Adrenal gland (tissue), 5 donors: ENCODE measurements around the gene PRSS12.

Source experiments
- POLR2A ChIP-seq, 2 donors: fragments of 450-650 bp; IDR thresholded peaks; one replicate each; pipeline ENCODE4 v1.6.1; 2017; ENCODE audit warnings: antibody characterized with exemption in 2 of 2, mild to moderate bottlenecking in 2 of 2, moderate library complexity in 1 of 2
- TF ChIP-seq, protein P1 (sequence below), 6 experiments: fragments of 450-650 bp in 4 of 6; fragments of 200-600 bp in 2 of 6; sonication (generic) in 1 of 6; IDR thresholded peaks; 1 replicate in 5 of 6; 2 replicates in 1 of 6; pipeline versions ENCODE4 v1.5.1 to v1.8.0; 2016 to 2021; ENCODE audit warnings: antibody characterized with exemption in 6 of 6, mild to moderate bottlenecking in 2 of 6, moderate library complexity in 1 of 6
- donor health status: DM: no; HTN: no; CAD: no.

- TF ChIP-seq, protein P1, sequence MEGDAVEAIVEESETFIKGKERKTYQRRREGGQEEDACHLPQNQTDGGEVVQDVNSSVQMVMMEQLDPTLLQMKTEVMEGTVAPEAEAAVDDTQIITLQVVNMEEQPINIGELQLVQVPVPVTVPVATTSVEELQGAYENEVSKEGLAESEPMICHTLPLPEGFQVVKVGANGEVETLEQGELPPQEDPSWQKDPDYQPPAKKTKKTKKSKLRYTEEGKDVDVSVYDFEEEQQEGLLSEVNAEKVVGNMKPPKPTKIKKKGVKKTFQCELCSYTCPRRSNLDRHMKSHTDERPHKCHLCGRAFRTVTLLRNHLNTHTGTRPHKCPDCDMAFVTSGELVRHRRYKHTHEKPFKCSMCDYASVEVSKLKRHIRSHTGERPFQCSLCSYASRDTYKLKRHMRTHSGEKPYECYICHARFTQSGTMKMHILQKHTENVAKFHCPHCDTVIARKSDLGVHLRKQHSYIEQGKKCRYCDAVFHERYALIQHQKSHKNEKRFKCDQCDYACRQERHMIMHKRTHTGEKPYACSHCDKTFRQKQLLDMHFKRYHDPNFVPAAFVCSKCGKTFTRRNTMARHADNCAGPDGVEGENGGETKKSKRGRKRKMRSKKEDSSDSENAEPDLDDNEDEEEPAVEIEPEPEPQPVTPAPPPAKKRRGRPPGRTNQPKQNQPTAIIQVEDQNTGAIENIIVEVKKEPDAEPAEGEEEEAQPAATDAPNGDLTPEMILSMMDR (IDR thresholded peaks at IDR 0.05): no peak
- no peak for TF ChIP-seq POLR2A (IDR thresholded peaks at IDR 0.05)
These were observed 2.1 kb upstream of the PRSS12 start for GRCh38 chr4:118354913-118355312.
